GM12872 (cell line): ENCODE data around the gene ZNF827.

ENCODE experiments used
- TF ChIP-seq, protein P1 (sequence below): IDR thresholded peaks from 3 replicates; pipeline ENCODE4 v1.5.1; 2011; ENCODE audit warnings: low read depth, mild to moderate bottlenecking, low read length, moderate library complexity; ENCODE audit not compliant: insufficient read depth

ZNF827 gene

GRCh38 chr4:145808021-145808650 is 130.5 kb downstream of the ZNF827 start:
- TF ChIP-seq, protein P1, sequence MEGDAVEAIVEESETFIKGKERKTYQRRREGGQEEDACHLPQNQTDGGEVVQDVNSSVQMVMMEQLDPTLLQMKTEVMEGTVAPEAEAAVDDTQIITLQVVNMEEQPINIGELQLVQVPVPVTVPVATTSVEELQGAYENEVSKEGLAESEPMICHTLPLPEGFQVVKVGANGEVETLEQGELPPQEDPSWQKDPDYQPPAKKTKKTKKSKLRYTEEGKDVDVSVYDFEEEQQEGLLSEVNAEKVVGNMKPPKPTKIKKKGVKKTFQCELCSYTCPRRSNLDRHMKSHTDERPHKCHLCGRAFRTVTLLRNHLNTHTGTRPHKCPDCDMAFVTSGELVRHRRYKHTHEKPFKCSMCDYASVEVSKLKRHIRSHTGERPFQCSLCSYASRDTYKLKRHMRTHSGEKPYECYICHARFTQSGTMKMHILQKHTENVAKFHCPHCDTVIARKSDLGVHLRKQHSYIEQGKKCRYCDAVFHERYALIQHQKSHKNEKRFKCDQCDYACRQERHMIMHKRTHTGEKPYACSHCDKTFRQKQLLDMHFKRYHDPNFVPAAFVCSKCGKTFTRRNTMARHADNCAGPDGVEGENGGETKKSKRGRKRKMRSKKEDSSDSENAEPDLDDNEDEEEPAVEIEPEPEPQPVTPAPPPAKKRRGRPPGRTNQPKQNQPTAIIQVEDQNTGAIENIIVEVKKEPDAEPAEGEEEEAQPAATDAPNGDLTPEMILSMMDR, result no peak

- TF ChIP-seq, protein P1, result no peak
Observed at GRCh38 chr4:145805490-145805889, 133.1 kb downstream of the ZNF827 start.

- TF ChIP-seq, protein P1, result no peak
Observed at GRCh38 chr4:145804116-145804515, 134.5 kb downstream of the ZNF827 start.

DNA sequence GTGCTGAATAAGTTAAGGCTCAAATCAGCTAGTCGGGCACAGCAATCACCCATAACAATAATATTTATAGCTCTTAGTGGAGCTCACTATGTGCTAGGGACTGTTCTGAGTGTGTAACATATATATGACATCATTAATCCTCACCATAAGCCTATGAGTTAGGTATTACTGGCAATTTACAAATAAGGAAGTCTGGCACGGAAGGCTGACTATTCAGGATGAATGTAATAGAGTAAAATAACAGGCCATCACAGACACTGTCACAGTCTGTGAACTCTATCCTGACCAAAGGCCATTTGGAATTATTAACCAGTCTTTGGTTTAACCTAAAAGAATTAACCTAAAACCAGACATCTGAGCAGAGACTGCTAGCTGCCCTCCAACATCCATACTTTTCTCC is 139.4 kb downstream of the ZNF827 start:
- TF ChIP-seq, protein P1, result no peak

- TF ChIP-seq, protein P1, result no peak
Observed at GRCh38 chr4:145797278-145797677, 141.3 kb downstream of the ZNF827 start.

GRCh38 chr4:145796346-145796745 is 142.3 kb downstream of the ZNF827 start:
- TF ChIP-seq, protein P1, result no peak

DNA sequence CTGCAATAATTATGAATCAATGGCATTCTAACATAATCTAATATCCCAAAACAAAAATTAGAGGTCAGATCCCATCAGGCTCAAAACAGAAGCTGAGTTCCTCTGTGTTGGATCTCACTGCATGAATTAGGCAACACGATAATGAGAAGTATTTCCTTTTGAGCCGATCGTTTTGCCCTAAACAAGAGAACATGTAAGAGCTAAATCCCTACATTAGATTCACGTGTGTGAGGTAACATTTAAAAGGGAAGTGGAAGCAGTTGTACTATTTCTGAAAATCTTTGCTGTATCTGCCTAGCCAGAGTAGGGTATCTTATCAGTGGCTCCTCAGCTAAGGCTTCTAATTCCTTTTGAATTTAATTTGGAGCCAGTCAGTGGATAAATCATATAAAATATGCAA is 143.1 kb downstream of the ZNF827 start:
- TF ChIP-seq, protein P1, result no peak

- TF ChIP-seq, protein P1, result no peak
Observed at GRCh38 chr4:145792429-145792828, 146.2 kb downstream of the ZNF827 start.
